ENCODE data around the gene SLC49A3.
"Not testable (repeated sequence)": the region's sequence is repeated elsewhere in the genome, so short reads cannot be mapped to it uniquely, and the experiment has no call there.

SLC49A3 gene

DNA sequence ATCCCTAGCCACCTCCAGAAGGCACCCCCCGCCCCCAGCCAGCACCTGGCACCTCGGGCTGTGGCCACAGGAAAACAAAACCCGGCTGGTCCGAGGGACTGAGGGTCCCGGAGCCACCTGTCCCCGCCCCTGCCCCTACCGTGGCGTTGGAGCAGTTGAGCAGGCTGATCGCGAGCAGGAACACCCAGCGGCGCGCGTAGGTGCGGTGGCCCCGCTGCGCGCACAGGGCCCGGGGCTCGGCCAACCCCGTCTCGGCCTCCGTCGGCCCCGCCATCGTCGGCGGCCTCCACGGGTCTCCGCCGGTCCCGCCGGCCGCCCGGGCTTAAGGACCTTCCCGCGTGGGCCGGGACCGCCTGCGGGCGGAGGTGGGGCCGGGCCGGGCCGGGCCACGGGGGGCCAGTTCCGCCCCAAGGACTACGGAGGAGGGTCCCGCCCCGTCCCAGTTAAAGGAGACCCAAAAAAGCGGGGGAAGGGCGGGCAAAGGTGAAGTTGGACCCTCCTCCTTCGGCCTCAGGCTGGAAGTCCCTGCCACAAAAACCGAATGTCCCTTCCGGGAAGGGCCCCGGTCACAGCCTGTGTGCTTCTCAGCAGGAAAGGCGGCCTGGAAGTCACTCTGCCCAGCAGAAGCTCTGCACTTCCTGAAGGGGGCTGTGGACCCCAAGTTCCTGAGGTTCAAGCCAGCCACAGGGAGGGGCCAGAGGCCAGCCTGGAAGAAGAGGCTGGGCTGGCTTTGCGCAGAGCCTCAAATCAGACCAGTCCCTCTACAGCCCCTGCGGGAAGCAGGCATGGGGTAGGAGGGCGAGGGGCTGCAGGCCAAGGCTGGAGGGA lies at the start of gene SLC49A3:
Gene SLC49A3 (minus strand): TSS at position 298 of the 828 bp plus-strand sequence. CDS start 24 bp downstream, at position 274.
- no peak for DNase-seq (ENCODE audit: extremely low spot score, insufficient read length, low read depth)

DNA sequence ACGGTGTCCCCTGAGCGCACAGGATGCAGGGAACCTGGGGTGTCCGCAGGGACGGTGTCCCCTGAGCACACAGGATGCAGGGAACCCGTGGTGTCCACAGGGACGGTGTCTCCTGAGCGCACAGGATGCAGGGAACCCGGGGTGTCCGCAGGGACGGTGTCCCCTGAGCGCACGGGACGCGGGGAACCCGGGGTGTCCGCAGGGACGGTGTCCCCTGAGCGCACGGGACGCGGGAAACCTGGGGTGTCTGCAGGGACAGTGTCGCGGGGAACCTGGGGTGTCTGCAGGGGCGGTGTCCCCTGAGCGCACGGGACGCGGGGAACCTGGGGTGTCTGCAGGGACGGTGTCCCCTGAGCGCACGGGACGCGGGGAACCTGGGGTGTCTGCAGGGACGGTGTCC lies 47.6 kb upstream of the SLC49A3 start:
- not testable (repeated sequence) for FAIRE-seq; DNase-seq (ENCODE audit: extremely low spot score, insufficient read length, low read depth)

More for the DNA sequence above, at the start of gene SLC49A3:
- no peak for FAIRE-seq

DNA sequence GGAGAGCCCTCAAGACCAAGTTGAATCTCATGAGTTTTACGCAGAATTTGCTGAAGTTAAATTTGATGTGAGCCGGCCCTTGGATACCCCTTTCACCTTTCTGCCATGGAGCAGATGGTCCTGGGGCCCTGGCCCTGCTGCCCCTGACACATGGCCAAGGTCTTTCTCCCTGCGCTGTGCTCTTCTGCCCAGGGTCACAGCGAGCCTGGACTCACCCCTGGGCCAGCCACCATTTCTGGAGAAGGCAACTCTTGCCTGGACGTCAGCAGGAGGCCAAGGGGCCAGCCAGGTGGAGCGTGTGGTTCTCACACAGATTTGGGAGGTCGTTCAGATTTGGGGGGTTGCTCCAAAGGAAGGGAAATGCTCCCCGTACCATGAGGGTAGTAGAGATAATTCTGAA lies 46.6 kb upstream of the SLC49A3 start:
- FAIRE-seq (no peak), DNase-seq (ENCODE audit: extremely low spot score, insufficient read length, low read depth) (no peak)

DNA sequence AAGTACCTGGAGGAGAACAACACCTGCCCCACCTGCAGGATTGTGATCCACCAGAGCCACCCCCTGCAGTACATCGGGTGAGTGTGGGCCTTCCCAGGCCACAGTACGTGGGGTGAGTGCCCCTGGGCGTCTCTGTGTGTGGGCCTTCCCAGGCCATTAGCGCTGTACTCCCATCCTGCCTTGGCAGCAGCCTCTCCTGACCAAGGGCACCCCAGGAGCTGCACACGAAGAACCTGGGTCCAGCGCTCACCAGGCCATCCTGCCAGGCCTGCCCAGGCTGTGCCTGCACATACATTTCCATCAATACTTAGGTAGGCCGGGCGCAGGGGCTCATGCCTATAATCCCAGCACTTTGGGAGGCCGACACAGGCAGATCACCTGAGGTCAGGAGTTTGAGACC lies 46.0 kb upstream of the SLC49A3 start:
- FAIRE-seq = no peak
- DNase-seq (ENCODE audit: extremely low spot score, insufficient read length, low read depth) = no peak

DNA sequence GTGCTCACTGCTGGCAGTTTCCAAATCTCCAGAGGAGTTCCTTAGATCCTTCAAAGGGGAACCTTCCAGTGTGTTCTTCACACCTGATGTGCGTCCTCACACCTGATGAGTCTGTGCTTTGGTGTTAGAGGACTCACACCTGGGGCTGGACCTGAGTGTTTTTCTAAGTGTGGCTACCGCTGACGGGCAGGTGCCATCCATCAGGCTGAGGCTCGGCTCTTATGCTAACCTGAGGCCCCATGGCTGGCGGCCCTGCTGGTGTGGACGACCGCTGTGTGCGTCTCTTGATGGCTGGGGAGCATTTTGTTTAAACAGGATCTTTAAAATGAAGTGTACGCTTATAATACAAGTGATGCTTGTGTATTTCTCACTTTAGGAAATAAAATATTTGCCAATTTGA lies 45.1 kb upstream of the SLC49A3 start:
- no peak for DNase-seq (ENCODE audit: extremely low spot score, insufficient read length, low read depth)
- FAIRE-seq = no peak

DNA sequence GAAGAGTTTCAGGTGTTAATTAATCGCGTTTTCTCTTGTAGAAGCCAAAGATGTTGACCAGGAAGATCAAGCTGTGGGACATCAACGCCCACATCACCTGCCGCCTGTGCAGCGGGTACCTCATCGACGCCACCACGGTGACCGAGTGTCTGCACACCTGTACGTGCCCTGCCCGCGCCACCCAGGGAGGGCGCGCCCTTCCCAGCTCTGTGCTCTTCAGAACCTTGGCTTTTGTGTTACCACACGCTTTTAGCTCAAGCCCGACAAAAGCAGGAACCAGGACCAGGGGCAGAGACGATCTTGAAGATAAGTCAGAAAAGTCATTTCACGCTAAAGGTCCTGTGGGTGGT lies 44.7 kb upstream of the SLC49A3 start:
- FAIRE-seq (no peak), DNase-seq (ENCODE audit: extremely low spot score, insufficient read length, low read depth) (no peak)

DNA sequence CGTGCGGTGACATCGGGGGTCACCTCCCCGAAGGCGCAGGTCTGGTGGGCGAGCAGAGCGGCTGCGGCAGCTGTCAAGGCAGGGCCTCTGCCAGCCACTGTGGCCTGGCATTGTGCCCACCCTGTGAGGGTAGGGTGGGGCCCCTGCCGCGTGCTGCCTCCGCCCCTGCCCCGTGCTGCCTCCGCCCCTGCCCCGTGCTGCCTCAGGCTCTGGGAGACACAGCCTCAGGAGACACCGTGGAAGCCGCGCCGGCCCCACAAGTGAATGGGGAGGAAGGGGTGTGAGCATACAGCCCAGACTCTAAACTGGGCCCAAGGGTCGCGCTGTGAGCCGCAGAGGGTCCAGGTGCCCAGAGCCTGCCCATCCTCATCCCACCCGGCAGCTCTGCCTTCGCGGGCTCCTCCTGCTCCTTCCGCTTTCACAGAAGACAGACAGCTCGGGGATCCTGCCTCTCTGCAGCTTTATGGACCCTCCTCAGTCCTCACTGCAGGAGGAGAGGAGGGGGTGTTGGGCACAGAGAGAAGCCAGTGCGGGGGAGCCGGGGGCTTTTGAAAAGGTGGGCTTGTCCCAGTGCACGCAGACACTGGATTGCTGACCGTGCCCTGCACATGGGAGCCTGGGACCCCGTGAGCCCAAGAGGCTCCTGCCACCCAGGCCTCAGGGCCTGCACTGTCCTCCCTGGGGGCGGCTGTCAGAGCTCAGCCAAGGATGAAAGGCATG lies 44.1 kb upstream of the SLC49A3 start:
- FAIRE-seq (no peak), DNase-seq (ENCODE audit: extremely low spot score, insufficient read length, low read depth) (no peak)

DNA sequence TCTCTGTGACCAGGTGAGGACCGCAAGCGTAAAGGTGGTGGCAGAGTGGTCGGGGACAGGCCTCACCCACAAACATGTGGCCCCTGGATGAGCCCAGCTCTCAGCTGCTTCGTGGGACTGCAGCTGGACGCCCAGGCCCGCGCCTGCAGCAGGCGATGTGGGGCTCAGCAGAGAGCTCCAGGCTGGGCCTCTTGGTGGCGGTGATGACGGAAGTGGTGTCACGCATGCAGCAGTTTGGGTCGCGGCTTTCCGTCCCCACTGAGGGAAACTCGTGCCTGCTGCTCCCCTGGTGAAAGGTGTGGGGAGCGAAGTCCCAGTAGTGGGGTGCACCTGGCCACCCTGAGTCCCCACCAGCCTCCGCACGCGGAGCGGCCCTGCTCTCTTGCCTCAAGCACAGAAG lies 43.5 kb upstream of the SLC49A3 start:
- DNase-seq (ENCODE audit: extremely low spot score, insufficient read length, low read depth) = no peak
- no peak for FAIRE-seq

DNA sequence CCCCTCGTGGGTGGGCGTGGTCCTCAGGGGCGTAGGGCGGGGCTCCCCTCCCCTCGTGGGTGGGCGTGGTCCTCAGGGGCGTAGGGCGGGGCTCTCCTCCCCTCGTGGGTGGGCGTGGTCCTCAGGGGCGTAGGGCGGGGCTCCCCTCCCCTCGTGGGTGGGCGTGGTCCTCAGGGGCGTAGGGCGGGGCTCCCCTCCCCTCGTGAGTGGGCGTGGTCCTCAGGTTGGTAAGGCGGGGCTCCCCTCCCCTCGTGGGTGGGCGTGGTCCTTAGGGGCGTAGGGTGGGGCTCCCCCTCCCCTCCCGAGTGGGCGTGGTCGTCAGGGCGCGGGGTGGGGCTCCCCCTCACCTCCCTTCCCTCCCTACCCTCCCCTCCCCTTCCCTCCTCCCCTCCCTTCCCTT lies 43.0 kb upstream of the SLC49A3 start:
- FAIRE-seq = not testable (repeated sequence)

DNA sequence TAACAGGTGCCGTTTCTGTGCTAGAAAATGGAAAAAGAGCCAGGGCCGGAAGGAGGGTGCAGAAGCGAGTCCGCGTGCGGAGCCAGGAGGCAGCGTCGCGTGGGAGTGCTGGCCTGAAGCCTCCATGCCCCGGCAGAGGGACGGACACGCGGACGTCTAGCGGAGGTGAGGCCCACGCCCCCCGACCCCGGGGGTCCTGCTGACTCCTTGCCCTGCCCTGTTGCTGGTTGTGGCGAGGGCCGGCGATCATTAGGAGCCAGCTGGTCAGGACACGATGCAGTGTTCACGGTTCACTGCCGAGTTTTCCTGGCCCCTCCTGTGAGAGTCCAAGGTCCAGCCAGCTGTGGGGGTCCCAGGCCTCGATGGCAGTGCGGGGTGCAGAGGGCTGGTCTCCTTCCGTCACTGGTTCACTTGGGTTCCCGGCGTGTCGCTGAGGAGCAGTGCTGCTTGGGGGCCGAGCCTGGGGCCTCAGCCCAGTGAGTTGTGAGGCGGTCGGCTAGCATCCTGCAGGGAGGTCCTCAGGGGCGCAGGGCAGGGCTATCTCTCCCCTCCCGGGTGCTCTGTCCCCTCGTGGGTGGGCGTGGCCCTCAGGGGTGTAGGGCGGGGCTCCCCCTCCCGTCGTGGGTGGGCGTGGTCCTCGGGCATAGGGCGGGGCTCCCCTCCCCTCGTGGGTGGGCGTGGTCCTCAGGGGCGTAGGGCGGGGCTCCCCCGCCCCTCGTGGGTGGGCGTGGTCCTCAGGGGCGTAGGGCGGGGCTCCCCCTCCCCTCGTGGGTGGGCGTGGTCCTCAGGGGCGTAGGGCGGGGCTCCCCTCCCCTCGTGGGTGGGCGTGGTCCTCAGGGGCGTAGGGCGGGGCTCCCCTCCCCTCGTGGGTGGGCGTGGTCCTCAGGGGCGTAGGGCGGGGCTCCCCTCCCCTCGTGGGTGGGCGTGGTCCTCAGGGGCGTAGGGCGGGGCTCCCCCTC lies 42.3 kb upstream of the SLC49A3 start:
- DNase-seq (ENCODE audit: extremely low spot score, insufficient read length, low read depth); FAIRE-seq: not testable (repeated sequence)

More for the DNA sequence above, 43.0 kb upstream of the SLC49A3 start:
- not testable (repeated sequence) for DNase-seq (ENCODE audit: extremely low spot score, insufficient read length, low read depth)

DNA sequence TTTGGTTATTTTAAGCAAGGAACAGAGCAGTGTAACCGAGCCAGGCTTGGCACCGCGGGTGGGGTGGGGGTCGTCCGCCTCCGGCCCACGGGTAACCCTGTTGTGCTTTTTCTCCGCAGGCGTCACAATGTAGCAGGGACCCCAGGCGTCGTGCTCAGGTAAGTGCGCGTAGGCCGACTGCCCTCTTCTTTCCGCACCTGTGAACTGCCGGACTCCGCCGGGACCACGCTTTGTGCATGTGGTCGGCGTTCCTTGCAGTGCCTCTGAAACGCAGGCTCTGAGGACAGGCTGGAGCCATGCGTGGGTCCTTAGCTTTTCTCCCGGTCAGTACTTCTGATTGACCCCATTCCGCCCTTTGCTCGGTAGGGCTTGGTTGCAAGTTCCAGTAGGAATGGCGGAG lies 41.6 kb upstream of the SLC49A3 start:
- no peak for DNase-seq (ENCODE audit: extremely low spot score, insufficient read length, low read depth)
- FAIRE-seq = no peak

DNA sequence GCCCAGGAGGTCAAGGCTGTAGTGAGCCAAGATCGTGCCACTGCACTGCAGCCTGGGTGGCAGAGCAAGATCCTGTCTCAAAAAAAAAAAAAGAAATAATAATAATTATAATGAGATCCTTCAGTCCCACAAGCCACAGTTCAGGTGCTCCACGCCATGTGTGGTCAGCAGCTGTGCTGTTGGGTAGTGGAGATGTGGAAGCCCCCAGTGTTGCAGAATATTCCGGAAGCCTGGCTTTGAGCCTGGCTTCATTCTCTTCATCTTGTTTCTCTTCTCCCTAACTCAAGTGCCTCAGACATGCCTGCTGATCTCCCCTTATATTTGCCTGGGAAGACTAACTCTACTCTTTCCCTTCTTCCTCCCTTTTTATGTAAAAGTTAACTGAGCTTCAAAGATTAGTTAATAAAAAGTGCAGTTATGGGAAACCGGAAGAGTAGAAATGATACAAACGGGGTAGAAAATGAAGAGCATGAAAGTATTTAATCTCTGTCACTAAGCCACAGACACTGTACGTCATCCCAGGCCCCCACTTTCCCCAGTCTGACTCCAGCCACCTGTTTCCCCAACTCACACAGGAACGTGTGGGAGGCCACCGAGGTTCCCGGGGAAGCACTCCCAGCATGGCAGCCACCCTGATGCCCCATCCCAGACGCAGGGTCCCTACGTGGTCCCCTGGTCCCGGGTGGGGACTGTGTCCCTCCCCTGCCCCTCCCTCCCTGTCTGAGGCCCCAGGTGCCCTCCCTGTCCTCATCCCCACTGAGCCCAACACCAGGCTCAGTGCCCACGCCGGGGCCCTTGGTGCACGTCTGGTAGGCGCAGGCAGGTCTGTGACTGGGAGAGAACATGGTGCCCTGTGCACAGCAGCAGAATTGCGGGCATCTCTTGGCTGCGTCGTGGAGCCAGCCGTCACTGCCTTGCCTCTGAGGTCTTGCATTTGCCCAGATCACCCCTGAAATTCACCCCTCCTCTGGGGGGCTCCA lies 40.7 kb upstream of the SLC49A3 start:
- FAIRE-seq (no peak), DNase-seq (ENCODE audit: extremely low spot score, insufficient read length, low read depth) (no peak)

DNA sequence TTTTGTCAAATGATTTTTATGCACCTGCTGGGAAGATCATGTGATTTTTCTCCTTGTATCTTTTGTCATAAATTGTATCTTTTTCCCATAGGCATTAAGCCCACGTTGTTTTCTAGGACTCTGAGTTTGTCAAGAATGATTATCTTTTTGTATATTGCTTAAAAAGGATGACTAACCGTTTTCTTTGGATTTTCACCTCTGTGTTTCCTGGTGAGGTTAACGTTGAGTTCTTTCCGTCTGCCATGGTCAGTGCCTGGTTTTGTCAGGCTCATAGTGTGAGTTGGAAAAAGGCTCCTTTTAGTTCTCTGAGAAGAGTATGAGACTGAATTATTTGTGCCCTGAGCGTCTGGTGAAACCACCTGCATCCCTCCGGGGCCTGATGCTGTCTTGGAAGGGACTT lies 38.6 kb upstream of the SLC49A3 start:
- no peak for FAIRE-seq

DNA sequence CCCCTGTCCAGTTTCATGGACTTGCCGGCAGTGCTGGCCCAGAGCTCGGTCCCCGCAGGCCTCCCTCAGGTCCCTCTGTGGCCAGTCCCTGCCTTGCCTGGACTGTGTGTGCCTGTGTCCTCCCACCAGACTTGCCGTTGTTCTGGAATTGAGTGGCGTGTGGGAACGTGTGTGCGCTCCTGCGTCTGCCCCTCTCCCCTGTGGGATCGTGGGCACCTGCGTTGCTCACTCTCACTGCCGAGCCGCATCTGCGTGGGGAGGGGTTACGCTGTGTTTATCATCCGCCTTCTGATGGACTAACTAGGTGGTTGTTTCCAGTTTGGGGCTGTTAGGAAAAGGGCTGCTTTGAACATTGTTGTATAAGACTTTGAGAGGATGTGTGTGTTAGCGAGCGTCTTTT lies 37.9 kb upstream of the SLC49A3 start:
- DNase-seq (ENCODE audit: extremely low spot score, insufficient read length, low read depth) (no peak), FAIRE-seq (no peak)

More for the DNA sequence above, 38.6 kb upstream of the SLC49A3 start:
- no peak for DNase-seq (ENCODE audit: extremely low spot score, insufficient read length, low read depth)

DNA sequence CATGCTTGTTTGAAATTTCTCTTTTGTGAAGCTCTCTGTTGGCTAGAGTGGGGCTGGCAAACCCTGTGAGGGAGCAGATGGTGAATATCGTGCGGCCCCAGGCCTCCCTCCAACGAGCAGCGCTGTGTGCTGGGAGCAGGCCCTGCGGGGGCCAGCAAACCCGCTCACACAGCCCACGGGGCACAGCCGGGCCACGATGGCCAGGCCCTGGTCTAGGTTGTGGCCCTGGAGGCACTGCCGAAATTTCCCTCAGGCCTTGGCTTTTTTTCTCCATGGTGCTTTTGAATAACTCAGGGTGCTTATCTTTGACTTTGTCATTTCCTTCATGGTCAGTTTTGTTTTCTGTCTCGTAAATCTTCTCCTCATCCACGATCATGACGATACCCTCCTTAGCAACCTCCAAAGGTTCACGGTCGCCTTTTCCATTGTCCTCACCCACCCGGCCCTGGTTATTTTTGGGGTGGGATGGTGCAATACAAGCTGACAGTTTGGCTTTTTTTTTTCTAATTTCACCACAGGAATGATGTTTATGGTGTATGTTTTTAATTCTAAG lies 37.4 kb upstream of the SLC49A3 start:
- DNase-seq (ENCODE audit: extremely low spot score, insufficient read length, low read depth) (no peak), FAIRE-seq (no peak)

DNA sequence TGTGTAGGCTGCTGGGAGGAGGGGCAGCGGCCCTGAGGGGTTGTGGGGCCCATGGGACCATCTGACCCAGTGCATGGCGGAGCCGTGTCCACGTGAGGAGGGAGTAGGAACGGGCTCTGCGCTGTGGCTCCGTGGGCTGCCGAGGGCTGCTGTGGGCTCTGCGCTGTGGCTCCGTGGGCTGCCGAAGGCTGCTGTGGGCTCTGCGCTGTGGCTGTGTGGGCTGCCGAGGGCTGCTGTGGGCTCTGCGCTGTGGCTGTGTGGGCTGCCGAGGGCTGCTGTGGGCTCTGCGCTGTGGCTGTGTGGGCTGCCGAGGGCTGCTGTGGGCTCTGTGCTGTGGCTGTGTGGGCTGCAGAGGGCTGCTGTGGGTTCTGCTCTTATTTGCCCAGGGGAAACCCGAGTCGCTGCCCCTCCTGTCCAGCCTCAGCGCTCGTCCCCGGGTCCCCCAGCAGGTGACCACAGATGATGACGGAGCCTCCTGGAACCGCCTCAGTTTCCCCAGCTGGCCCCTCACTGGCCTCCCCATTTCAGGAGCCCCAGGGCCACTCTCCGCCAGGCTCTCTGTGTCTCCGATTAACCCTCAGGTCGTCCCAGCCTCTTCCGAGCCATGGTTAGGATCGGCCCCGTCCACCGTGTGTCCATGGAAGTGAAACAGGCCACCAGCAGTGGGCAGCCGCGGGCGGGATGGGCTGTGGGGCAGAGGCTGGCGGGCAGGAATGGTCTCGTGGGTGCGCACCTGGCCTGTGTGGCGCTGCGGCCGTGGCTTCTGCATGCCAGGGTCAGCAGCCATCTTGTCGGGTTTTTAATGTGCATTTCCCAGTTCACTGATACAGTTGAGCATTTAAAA lies 36.7 kb upstream of the SLC49A3 start:
- FAIRE-seq (no peak), DNase-seq (ENCODE audit: extremely low spot score, insufficient read length, low read depth) (no peak)

DNA sequence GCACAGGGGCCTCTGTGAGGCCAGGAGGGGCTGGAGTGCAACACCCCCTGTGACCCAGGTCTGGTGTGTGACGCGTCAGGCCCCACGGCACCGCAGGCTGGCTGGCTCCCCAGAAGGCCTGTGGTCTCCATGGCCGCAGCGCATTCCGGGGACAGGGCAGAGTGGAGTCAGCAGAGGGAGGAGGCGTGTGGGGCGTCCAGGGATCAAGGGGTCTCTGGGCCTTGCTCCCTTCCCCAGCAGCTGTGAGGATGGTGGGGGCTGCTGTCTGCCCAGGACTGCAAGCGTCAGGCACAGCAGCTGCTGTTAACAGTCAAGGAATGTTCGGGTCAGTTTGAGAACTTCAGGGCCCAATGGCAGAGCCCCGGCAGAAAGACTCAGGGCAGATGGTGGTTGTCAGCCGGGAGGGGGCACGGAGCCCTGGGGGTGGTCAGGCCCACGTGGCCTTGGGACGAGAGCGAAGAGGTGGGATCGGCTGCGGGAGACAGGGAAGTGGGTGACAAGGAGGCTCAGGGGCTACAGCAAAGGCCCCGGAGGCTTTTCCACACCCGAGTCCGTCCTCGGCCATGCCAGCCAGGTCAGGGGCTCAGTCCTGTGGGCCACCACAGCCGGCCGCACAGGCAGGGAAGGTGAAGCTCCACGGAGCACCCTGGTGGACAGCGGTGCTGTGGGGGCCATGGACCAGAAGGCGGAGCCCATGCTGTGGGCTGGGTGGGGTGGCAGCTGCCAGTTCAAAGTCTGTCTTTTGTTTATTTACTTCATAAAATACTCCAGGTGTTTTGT lies 35.0 kb upstream of the SLC49A3 start:
- FAIRE-seq = no peak

More for the DNA sequence above, 35.0 kb upstream of the SLC49A3 start:
- no peak for DNase-seq (ENCODE audit: extremely low spot score, insufficient read length, low read depth)
